HepG2 (cell line): ENCODE data around the gene MEGF6. TPM values are rescaled to one million over a fixed set of nuclear protein-coding genes. Genes with fewer than 3 reads are reported as not detected.
A peak's percentile ranks its signal among the peaks of the same experiment; 100 is the strongest.

Experiments used
- CREM ChIP-seq, 2 experiments: sonication (generic) in 1 of 2; formaldehyde crosslinking in 1 of 2; IDR thresholded peaks; 2 replicates each; pipeline versions ENCODE4 v1.4.0 to v1.6.1; 2016 to 2020; ENCODE audit warnings: antibody characterized with exemption in 1 of 2, mild to moderate bottlenecking in 1 of 2, missing genetic modification reagents in 1 of 2
- E2F2 ChIP-seq: sonication (generic); formaldehyde crosslinking; IDR thresholded peaks from 2 replicates; pipeline ENCODE4 v1.4.0; 2020; ENCODE audit warnings: missing genetic modification reagents, borderline replicate concordance
- GATAD2A ChIP-seq: IDR thresholded peaks from 2 replicates; pipeline ENCODE4 v1.6.1; 2016
- KLF16 ChIP-seq, 2 experiments: sonication (generic) in 1 of 2; formaldehyde crosslinking in 1 of 2; IDR thresholded peaks; 2 replicates each; pipeline versions ENCODE4 v1.6.1 to v1.8.0; 2016 to 2023; ENCODE audit warnings: missing genetic modification reagents in 2 of 2, missing compliant biosample characterization in 1 of 2
- MED1 ChIP-seq: sonication (generic); formaldehyde crosslinking; IDR thresholded peaks from 2 replicates; pipeline ENCODE4 v1.4.0; 2020; ENCODE audit warnings: missing genetic modification reagents
- NFRKB ChIP-seq: fragments of 450-650 bp; IDR thresholded peaks from 2 replicates; pipeline ENCODE4 v1.6.1; 2017
- PCBP1 ChIP-seq: fragments of 200-400 bp; formaldehyde crosslinking; IDR thresholded peaks from 2 replicates; pipeline ENCODE4 v1.6.1; 2017; ENCODE audit warnings: mild to moderate bottlenecking, low read depth, low read length, borderline replicate concordance
- POLR2AphosphoS5 ChIP-seq: IDR thresholded peaks from 2 replicates; pipeline ENCODE4 v1.6.1; 2012; ENCODE audit warnings: low read depth, low read length
- SMAD1 ChIP-seq: sonication (generic); formaldehyde crosslinking; IDR thresholded peaks from 2 replicates; pipeline ENCODE4 v1.4.0; 2020; ENCODE audit warnings: missing genetic modification reagents, low read depth, mild to moderate bottlenecking, borderline replicate concordance
- TERF1 ChIP-seq: sonication (generic); formaldehyde crosslinking; IDR thresholded peaks from 2 replicates; pipeline ENCODE4 v1.8.0; 2022; ENCODE audit warnings: mild to moderate bottlenecking, missing genetic modification reagents, moderate library complexity
- TGIF2 ChIP-seq: IDR thresholded peaks from 2 replicates; pipeline ENCODE4 v1.6.1; 2016; ENCODE audit warnings: control low read depth, missing compliant biosample characterization
- ZBTB1 ChIP-seq: sonication (generic); formaldehyde crosslinking; IDR thresholded peaks from 2 replicates; pipeline ENCODE4 v1.4.0; 2020; ENCODE audit warnings: missing genetic modification reagents, borderline replicate concordance
- ZFP36L2 ChIP-seq: sonication (generic); formaldehyde crosslinking; IDR thresholded peaks from 2 replicates; pipeline ENCODE4 v1.4.0; 2020; ENCODE audit warnings: missing genetic modification reagents
- ZFY ChIP-seq: sonication (generic); formaldehyde crosslinking; IDR thresholded peaks from 2 replicates; pipeline ENCODE4 v1.4.0; 2020; ENCODE audit warnings: missing genetic modification reagents
- ZNF878 ChIP-seq: sonication (generic); formaldehyde crosslinking; IDR thresholded peaks from 2 replicates; pipeline ENCODE4 v1.8.1; 2023; ENCODE audit warnings: mild to moderate bottlenecking, missing genetic modification reagents, moderate library complexity
- ZNF891 ChIP-seq: sonication (generic); formaldehyde crosslinking; IDR thresholded peaks from 2 replicates; pipeline ENCODE4 v1.5.0; 2020; ENCODE audit warnings: mild to moderate bottlenecking, missing genetic modification reagents
- ZSCAN25 ChIP-seq: sonication (generic); formaldehyde crosslinking; IDR thresholded peaks from 2 replicates; pipeline ENCODE4 v1.8.0; 2022; ENCODE audit warnings: mild to moderate bottlenecking, missing genetic modification reagents
- polyA plus RNA-seq, 8 experiments: library from polyadenylated mRNA; depleted of rRNA in 3 of 8; stranded (reverse) in 7 of 8; unstranded in 1 of 8; fragments of >200 nt; fragmentation: Illumina TruSeq in 4 of 8; extraction: Trizol in 4 of 8; gene quantifications; 2 replicates each; pipeline versions ENCODE4 v1.2.1 to v1.2.3, GENCODE V29; 2011 to 2016; ENCODE audit warnings: low read depth in 4 of 8, missing spikeins in 1 of 8, mixed read lengths in 1 of 8; ENCODE audit not compliant: insufficient read depth in 1 of 8
- total RNA-seq, 5 experiments: library from RNA; depleted of rRNA; stranded (reverse); fragments of >200 nt; fragmentation: Illumina TruSeq; extraction: Trizol; gene quantifications; 2 replicates each; pipeline ENCODE4 v1.2.3, GENCODE V29; 2016; ENCODE audit warnings: low read depth in 1 of 5
- TF ChIP-seq, protein P1 (sequence below): fragments of 450-650 bp; IDR thresholded peaks from 2 replicates; pipeline ENCODE4 v1.6.1; 2017
- TF ChIP-seq, protein P2 (sequence below): sonication (generic); formaldehyde crosslinking; IDR thresholded peaks from 2 replicates; pipeline ENCODE4 v1.4.0; 2020; ENCODE audit warnings: mild to moderate bottlenecking, low read depth, missing genetic modification reagents

MEGF6 gene
- total and polyA plus RNA-seq, 2 of the 13 experiments (the other 11 are each of a cell fraction or from before 2014, with no cell fraction given) = 1.9 TPM

- TF ChIP-seq ZFP36L2 (CRISPR knock-in tag) = no peak
- TF ChIP-seq SMAD1 (CRISPR knock-in tag) = no peak; the same call in 1 of the 2 replicates
- no peak for TF ChIP-seq ZBTB1 (CRISPR knock-in tag)
- peak; percentile 64; the same call in 1 of the 2 replicates for TF ChIP-seq CREM (IDR thresholded peaks at IDR 0.05)
- TF ChIP-seq CREM (CRISPR knock-in tag; IDR thresholded peaks at IDR 0.05) = no peak
- peak; percentile 88 for TF ChIP-seq GATAD2A
- no peak for TF ChIP-seq PCBP1
- peak; percentile 82 for TF ChIP-seq ZFY
- TF ChIP-seq, protein P1, sequence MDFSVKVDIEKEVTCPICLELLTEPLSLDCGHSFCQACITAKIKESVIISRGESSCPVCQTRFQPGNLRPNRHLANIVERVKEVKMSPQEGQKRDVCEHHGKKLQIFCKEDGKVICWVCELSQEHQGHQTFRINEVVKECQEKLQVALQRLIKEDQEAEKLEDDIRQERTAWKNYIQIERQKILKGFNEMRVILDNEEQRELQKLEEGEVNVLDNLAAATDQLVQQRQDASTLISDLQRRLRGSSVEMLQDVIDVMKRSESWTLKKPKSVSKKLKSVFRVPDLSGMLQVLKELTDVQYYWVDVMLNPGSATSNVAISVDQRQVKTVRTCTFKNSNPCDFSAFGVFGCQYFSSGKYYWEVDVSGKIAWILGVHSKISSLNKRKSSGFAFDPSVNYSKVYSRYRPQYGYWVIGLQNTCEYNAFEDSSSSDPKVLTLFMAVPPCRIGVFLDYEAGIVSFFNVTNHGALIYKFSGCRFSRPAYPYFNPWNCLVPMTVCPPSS = no peak
- peak in 1 of 2 experiments; percentile 90; a peak in 2 of 4 replicates for TF ChIP-seq KLF16 (CRISPR knock-in tag; IDR thresholded peaks at IDR 0.05)
- no peak for TF ChIP-seq ZNF891 (CRISPR knock-in tag)
- TF ChIP-seq TGIF2 (CRISPR knock-in tag) = 0 out of 2 replicates have a peak, but pooled peaks have one; percentile 43
- TF ChIP-seq ZNF878 = no peak; the same call in 1 of the 2 replicates
- TF ChIP-seq E2F2 (CRISPR knock-in tag) = no peak
- TF ChIP-seq MED1 = peak; percentile 91
- TF ChIP-seq NFRKB = no peak
- peak; percentile 71 for TF ChIP-seq POLR2AphosphoS5
- TF ChIP-seq, protein P2, sequence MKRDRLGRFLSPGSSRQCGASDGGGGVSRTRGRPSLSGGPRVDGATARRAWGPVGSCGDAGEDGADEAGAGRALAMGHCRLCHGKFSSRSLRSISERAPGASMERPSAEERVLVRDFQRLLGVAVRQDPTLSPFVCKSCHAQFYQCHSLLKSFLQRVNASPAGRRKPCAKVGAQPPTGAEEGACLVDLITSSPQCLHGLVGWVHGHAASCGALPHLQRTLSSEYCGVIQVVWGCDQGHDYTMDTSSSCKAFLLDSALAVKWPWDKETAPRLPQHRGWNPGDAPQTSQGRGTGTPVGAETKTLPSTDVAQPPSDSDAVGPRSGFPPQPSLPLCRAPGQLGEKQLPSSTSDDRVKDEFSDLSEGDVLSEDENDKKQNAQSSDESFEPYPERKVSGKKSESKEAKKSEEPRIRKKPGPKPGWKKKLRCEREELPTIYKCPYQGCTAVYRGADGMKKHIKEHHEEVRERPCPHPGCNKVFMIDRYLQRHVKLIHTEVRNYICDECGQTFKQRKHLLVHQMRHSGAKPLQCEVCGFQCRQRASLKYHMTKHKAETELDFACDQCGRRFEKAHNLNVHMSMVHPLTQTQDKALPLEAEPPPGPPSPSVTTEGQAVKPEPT (CRISPR knock-in tag) = no peak
- peak; percentile 64; the same call in 1 of the 2 replicates for TF ChIP-seq ZSCAN25 (CRISPR knock-in tag)
- TF ChIP-seq TERF1 (CRISPR knock-in tag) = no peak
Observed at GRCh38 chr1:3471356-3472087, 139.8 kb downstream of the MEGF6 start (continued).
